Measurements from ENCODE around the gene MYCBP2. TPM values are rescaled to one million over a fixed set of nuclear protein-coding genes. Genes with fewer than 3 reads are reported as not detected.
"Not testable (repeated sequence)": the region's sequence is repeated elsewhere in the genome, so short reads cannot be mapped to it uniquely, and the experiment has no call there.

MYCBP2 gene
- total RNA-seq, 1 experiment from 2014 or later, result 53.3 TPM

- DNase-seq, result no peak
- H3K9me3 ChIP-seq (ENCODE audit: low read length), result no peaks in the 10 kb centered on the region
- no peak for ATAC-seq
- no peak overlapping the region for H3K27ac ChIP-seq (ENCODE audit: low read length)
- ChIA-PET CTCF (no interaction called here), POLR2A (ENCODE audit: unreplicated experiment) (no interaction called here)
- no peak overlapping the region for H3K4me2 ChIP-seq (ENCODE audit: low read length)
- H3K36me3 ChIP-seq (ENCODE audit: low read depth, low read length), result peaks cover 5% of the 10 kb centered on the region; the same call in 1 of the 2 replicates
- H3K9ac ChIP-seq (ENCODE audit: low read length), result no peak overlapping the region
- H3K27me3 ChIP-seq (ENCODE audit: low read length), result no peaks in the 10 kb centered on the region
- H4K20me1 ChIP-seq (ENCODE audit: low read length), result no peaks in the 10 kb centered on the region
- H3K79me2 ChIP-seq (ENCODE audit: low read length), result no peaks in the 10 kb centered on the region
- intact Hi-C loops (cut with micrococcal nuclease), result no loop called here
- no TSS peak for BruUV-seq (replicated peaks)
- no peak overlapping the region for H2AFZ ChIP-seq (ENCODE audit: low read length)
- TF ChIP-seq EZH2 (IDR thresholded peaks at IDR 0.05; ENCODE audit: low read length, unreplicated experiment), result no peak
- TF ChIP-seq, protein P1, sequence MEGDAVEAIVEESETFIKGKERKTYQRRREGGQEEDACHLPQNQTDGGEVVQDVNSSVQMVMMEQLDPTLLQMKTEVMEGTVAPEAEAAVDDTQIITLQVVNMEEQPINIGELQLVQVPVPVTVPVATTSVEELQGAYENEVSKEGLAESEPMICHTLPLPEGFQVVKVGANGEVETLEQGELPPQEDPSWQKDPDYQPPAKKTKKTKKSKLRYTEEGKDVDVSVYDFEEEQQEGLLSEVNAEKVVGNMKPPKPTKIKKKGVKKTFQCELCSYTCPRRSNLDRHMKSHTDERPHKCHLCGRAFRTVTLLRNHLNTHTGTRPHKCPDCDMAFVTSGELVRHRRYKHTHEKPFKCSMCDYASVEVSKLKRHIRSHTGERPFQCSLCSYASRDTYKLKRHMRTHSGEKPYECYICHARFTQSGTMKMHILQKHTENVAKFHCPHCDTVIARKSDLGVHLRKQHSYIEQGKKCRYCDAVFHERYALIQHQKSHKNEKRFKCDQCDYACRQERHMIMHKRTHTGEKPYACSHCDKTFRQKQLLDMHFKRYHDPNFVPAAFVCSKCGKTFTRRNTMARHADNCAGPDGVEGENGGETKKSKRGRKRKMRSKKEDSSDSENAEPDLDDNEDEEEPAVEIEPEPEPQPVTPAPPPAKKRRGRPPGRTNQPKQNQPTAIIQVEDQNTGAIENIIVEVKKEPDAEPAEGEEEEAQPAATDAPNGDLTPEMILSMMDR (conservative IDR thresholded peaks at IDR 0.05; ENCODE audit: low read depth, low read length), result no peak
- TF ChIP-seq EZH2phosphoT487 (IDR thresholded peaks at IDR 0.05; ENCODE audit: borderline replicate concordance, low read length), result no peak
- no peaks in the 10 kb centered on the region for H3K9me2 ChIP-seq (replicated peaks; ENCODE audit: low read length)
- H3K4me3 ChIP-seq (ENCODE audit: low read length), result no peak overlapping the region
- H3F3A ChIP-seq (ENCODE audit: low read length, unreplicated experiment), result no peaks in the 10 kb centered on the region
- no peaks in the 10 kb centered on the region for H3K4me1 ChIP-seq (ENCODE audit: insufficient read depth, low read length)
Observed at GRCh38 chr13:77265336-77265735, 61.6 kb downstream of the MYCBP2 start.

- Histone ChIP-seq H3K4me1 (ENCODE audit: insufficient read depth, low read length) (no peaks in the 10 kb centered on the region), H2AFZ (ENCODE audit: low read length) (no peak overlapping the region), H4K20me1 (ENCODE audit: low read length) (no peaks in the 10 kb centered on the region), H3K79me2 (ENCODE audit: low read length) (no peaks in the 10 kb centered on the region), H3K36me3 (ENCODE audit: low read depth, low read length) (peaks cover 9% of the 10 kb centered on the region; the same call in 1 of the 2 replicates), H3K9me3 (ENCODE audit: low read length) (no peaks in the 10 kb centered on the region), H3F3A (ENCODE audit: low read length, unreplicated experiment) (no peaks in the 10 kb centered on the region), H3K27ac (ENCODE audit: low read length) (no peak overlapping the region), H3K9me2 (replicated peaks; ENCODE audit: low read length) (no peaks in the 10 kb centered on the region), H3K27me3 (ENCODE audit: low read length) (no peaks in the 10 kb centered on the region), H3K9ac (ENCODE audit: low read length) (no peak overlapping the region), H3K4me2 (ENCODE audit: low read length) (no peak overlapping the region), H3K4me3 (ENCODE audit: low read length) (no peak overlapping the region)
- TF ChIP-seq, protein P1 (conservative IDR thresholded peaks at IDR 0.05; ENCODE audit: low read depth, low read length), result no peak
- no peak for TF ChIP-seq EZH2phosphoT487 (IDR thresholded peaks at IDR 0.05; ENCODE audit: borderline replicate concordance, low read length)
- TF ChIP-seq EZH2 (IDR thresholded peaks at IDR 0.05; ENCODE audit: low read length, unreplicated experiment), result no peak
- ATAC-seq, result no peak
- no TSS peak for BruUV-seq (replicated peaks)
- ChIA-PET CTCF (no interaction called here), POLR2A (ENCODE audit: unreplicated experiment) (no interaction called here)
- intact Hi-C loops (cut with micrococcal nuclease), result no loop called here
- DNase-seq, result no peak
Observed at GRCh38 chr13:77262198-77262597, 64.7 kb downstream of the MYCBP2 start.

GRCh38 chr13:77250975-77251374 lies 75.9 kb downstream of the MYCBP2 start:
- ChIA-PET CTCF (no interaction called here), POLR2A (ENCODE audit: unreplicated experiment) (no interaction called here)
- H3K27me3 ChIP-seq (ENCODE audit: low read length), result no peaks in the 10 kb centered on the region
- no peak overlapping the region for H3K9ac ChIP-seq (ENCODE audit: low read length)
- H3K79me2 ChIP-seq (ENCODE audit: low read length), result no peaks in the 10 kb centered on the region
- H3K9me2 ChIP-seq (replicated peaks; ENCODE audit: low read length), result no peaks in the 10 kb centered on the region
- no peak overlapping the region for H3K4me2 ChIP-seq (ENCODE audit: low read length)
- H3K4me3 ChIP-seq (ENCODE audit: low read length), result no peak overlapping the region
- ATAC-seq (no peak), DNase-seq (no peak)
- no peaks in the 10 kb centered on the region for H3K4me1 ChIP-seq (ENCODE audit: insufficient read depth, low read length)
- no TSS peak for BruUV-seq (replicated peaks)
- intact Hi-C loops (cut with micrococcal nuclease), result no loop called here
- no peaks in the 10 kb centered on the region for H3F3A ChIP-seq (ENCODE audit: low read length, unreplicated experiment)
- no peak overlapping the region for H3K27ac ChIP-seq (ENCODE audit: low read length)
- H3K9me3 ChIP-seq (ENCODE audit: low read length), result no peaks in the 10 kb centered on the region
- H2AFZ ChIP-seq (ENCODE audit: low read length), result no peak overlapping the region
- TF ChIP-seq EZH2phosphoT487 (IDR thresholded peaks at IDR 0.05; ENCODE audit: borderline replicate concordance, low read length) (no peak), EZH2 (IDR thresholded peaks at IDR 0.05; ENCODE audit: low read length, unreplicated experiment) (no peak)
- TF ChIP-seq, protein P1 (conservative IDR thresholded peaks at IDR 0.05; ENCODE audit: low read depth, low read length), result no peak
- no peaks in the 10 kb centered on the region for H4K20me1 ChIP-seq (ENCODE audit: low read length)
- H3K36me3 ChIP-seq (ENCODE audit: low read depth, low read length), result no peaks in the 10 kb centered on the region

DNA sequence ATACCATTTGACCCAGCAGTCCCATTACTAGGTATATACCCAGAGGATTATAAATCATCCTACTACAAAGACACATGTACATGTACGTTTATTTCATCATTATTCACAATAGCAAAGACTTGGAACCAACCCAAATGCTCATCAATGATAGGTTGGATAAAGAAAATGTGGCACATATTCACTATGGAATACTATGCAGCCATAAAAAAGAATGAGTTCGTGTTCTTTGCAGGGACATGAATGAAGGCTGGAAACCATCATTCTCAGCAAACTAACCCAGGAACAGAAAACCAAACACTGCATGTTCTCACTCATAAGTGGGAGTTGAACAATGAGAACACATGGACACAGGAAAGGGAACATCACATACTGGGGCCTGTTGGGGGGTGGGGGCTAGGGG lies 81.7 kb downstream of the MYCBP2 start:
- H3K9ac ChIP-seq (ENCODE audit: low read length); H3K4me3 ChIP-seq (ENCODE audit: low read length); H2AFZ ChIP-seq (ENCODE audit: low read length); H3K27ac ChIP-seq (ENCODE audit: low read length); H4K20me1 ChIP-seq (ENCODE audit: low read length); CTCF ChIA-PET; H3K36me3 ChIP-seq (ENCODE audit: low read depth, low read length); H3K27me3 ChIP-seq (ENCODE audit: low read length); H3F3A ChIP-seq (ENCODE audit: low read length, unreplicated experiment); intact Hi-C loops (cut with micrococcal nuclease); BruUV-seq (replicated peaks); H3K9me3 ChIP-seq (ENCODE audit: low read length); H3K4me1 ChIP-seq (ENCODE audit: insufficient read depth, low read length); POLR2A ChIA-PET (ENCODE audit: unreplicated experiment); DNase-seq; H3K79me2 ChIP-seq (ENCODE audit: low read length); H3K4me2 ChIP-seq (ENCODE audit: low read length); ATAC-seq; H3K9me2 ChIP-seq (replicated peaks; ENCODE audit: low read length): not testable (repeated sequence)
